GM12872 (cell line): ENCODE data around the gene BORCS5.

ENCODE experiments used
- CTCF ChIP-seq: IDR thresholded peaks from 3 replicates; pipeline ENCODE4 v1.5.1; 2011; ENCODE audit warnings: low read depth, mild to moderate bottlenecking, low read length, moderate library complexity; ENCODE audit not compliant: insufficient read depth

Gene BORCS5

GRCh38 chr12:12399776-12400305 lies 43.0 kb downstream of the BORCS5 start:
- no peak for TF ChIP-seq CTCF

- no peak for TF ChIP-seq CTCF
Measured at GRCh38 chr12:12400793-12401192, 43.9 kb downstream of the BORCS5 start.

DNA sequence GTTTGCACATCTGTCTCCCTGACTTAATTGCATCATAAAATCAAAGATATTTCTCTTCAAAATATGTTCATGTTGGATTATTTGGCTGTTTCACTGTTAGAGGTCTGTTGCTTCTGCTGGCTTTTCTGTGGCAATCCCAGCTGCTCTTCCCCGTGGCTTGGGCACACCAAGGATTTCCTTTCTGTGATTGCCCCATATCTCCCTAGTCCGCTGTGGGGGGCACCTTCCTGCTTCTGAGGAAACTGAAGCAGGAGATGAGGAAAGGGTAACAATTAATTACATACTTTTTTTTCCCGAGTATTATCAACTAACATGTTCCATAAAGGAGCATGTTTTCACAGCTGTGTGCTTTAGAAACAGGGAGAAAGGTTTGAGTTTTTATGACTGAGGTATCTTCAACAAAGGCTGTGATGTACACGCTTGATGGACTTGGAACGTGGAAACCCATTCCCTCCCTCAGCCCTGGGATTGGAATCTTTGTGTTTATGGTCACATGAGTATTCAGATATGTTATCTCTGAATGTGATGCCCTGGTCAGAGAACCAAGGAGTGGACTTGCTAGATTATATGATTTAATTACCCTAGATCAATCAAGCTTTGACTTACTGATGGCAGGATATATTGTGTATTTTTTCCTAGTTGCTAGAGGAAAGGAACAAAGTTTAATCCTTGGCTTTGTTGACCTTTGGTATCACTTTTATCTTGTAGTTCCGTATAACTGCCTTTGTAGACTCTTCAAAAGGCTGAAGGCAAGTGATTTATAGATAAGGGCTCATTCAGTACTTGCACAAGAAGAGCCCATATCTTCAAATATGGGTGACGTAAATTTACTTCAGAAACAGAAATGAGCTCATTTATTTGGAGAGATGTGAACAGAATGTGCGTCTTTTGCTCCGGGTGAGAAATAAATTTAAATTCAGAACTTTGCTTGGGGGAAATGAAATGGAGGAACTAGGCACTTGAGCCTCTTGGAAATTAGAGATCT lies 46.7 kb downstream of the BORCS5 start:
- TF ChIP-seq CTCF, result no peak

GRCh38 chr12:12404297-12404696 lies 47.4 kb downstream of the BORCS5 start:
- no peak for TF ChIP-seq CTCF

DNA sequence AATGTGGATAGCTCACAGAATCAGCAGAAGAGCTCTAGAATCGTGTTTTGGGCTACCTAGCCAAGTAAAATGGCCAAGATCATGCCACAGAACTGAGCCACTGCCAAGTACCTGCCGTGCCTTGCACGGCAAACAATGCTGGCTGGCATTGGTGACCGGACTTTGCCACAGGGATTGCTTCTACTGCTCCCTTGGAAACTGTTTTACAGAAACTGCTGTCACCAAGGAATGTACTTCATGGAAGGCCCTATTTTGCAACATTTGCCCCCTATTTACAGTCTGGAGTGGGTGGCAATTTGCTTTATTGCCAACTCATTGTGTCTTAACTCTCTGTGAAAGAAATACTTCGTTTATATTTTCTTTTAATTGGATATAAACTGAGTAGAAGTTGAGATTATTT lies 49.0 kb downstream of the BORCS5 start:
- TF ChIP-seq CTCF, result no peak

DNA sequence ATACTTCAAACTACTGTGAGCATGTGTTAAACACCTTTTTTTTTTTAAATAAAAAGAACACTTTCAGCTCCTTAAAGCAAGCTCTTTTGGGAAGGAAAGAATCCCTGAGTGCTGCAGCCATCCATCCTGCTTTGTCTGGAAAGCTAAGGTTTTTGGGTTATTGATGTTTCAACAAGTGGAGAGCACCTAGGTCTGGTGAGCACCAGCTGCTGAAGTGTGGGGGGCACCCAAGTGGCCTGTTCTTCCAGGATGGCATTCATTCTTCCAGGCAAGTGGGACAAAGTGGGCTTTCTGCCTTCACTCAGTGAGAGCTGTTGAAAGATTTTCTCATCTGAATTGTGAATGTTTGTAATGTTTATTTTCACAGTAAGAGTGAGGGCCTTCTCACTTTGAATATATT lies 49.9 kb downstream of the BORCS5 start:
- no peak for TF ChIP-seq CTCF

DNA sequence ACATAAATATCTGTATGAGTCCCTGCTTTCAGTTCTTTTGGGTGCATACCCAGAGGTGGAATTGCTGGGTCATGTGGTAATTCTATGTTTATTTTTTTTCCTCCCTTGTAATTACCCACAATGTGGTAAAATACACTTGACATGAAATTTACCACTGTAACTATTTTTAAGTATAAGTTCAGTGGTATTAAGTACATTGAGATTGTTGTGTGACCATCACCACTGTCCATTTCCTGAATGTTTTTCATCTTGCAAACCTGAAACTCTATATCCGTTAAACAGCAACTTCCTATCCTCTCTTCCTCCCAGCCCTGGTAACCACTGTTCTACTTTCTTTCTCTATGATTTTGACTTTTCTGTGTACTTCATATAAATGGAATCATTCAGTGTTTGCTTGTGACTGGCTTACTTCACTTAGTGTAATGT lies 51.4 kb downstream of the BORCS5 start:
- no peak for TF ChIP-seq CTCF
